HL-60 (cell line): ENCODE measurements around the gene MID1.

Source experiments
- DNase-seq, 2 experiments: peaks; one replicate each; pipeline ENCODE4 v3.0.0-alpha.2; 2010 to 2020; ENCODE audit warnings: low read depth in 1 of 2, low spot score in 1 of 2
- H3K27ac ChIP-seq: fragments of 250-450 bp; sonication (Bioruptor Pico); replicated peaks from 2 replicates; pipeline ENCODE4 v1.5.1; 2020; ENCODE audit warnings: mild to moderate bottlenecking, moderate library complexity
- H3K27me3 ChIP-seq: fragments of 250-450 bp; sonication (Bioruptor Pico); 2 replicates; pipeline ENCODE4 v1.5.1; 2021; ENCODE audit warnings: mild to moderate bottlenecking, moderate library complexity; ENCODE audit not compliant: insufficient read depth, poor library complexity, severe bottlenecking
- H3K4me3 ChIP-seq: replicated peaks from 2 replicates; pipeline ENCODE4 v1.5.1; 2011; ENCODE audit warnings: mild to moderate bottlenecking, control low read depth, low read length; ENCODE audit not compliant: insufficient read depth
- CTCF ChIP-seq: IDR thresholded peaks from one replicate; pipeline ENCODE4 v1.5.1; 2011; ENCODE audit warnings: low read length, control low read depth, inconsistent platforms; ENCODE audit not compliant: insufficient read depth
- GABPA ChIP-seq: IDR thresholded peaks from 2 replicates; pipeline ENCODE4 v1.6.1; 2012; ENCODE audit warnings: low read depth
- POLR2AphosphoS5 ChIP-seq: IDR thresholded peaks from 2 replicates; pipeline ENCODE4 v1.6.1; 2012; ENCODE audit warnings: low read depth
- REST ChIP-seq: IDR thresholded peaks from 2 replicates; pipeline ENCODE4 v1.6.1; 2012; ENCODE audit warnings: low read depth; ENCODE audit not compliant: insufficient replicate concordance
- SPI1 ChIP-seq: IDR thresholded peaks from 2 replicates; pipeline ENCODE4 v1.6.1; 2012; ENCODE audit warnings: low read depth, mild to moderate bottlenecking, borderline replicate concordance

The MID1 gene

GRCh38 chrX:10526451-10526850 lies 93.9 kb downstream of the MID1 start:
- TF ChIP-seq SPI1 = no peak
- TF ChIP-seq GABPA = no peak
- TF ChIP-seq REST = no peak
- no peak for TF ChIP-seq POLR2AphosphoS5
- TF ChIP-seq CTCF = no peak
- Histone ChIP-seq H3K27ac (no peak overlapping the region), H3K4me3 (no peak overlapping the region), H3K27me3 (no peaks in the 10 kb centered on the region)
- no peak for DNase-seq

- no peak overlapping the region for H3K4me3 ChIP-seq
- no peak for TF ChIP-seq POLR2AphosphoS5
- TF ChIP-seq GABPA = no peak
- no peak for TF ChIP-seq CTCF
- no peak for TF ChIP-seq SPI1
- TF ChIP-seq REST = no peak
- no peaks in the 10 kb centered on the region for H3K27me3 ChIP-seq
- no peak overlapping the region for H3K27ac ChIP-seq
- DNase-seq = no peak
These were observed 94.8 kb downstream of the MID1 start for GRCh38 chrX:10525381-10526120.

- DNase-seq = no peak
- Histone ChIP-seq H3K27ac (no peak overlapping the region), H3K27me3 (no peaks in the 10 kb centered on the region), H3K4me3 (no peak overlapping the region)
- no peak for TF ChIP-seq POLR2AphosphoS5
- TF ChIP-seq GABPA = no peak
- no peak for TF ChIP-seq SPI1
- TF ChIP-seq CTCF = no peak
- no peak for TF ChIP-seq REST
These were observed 95.8 kb downstream of the MID1 start for GRCh38 chrX:10524578-10524977.
